HepG2 (cell line): ENCODE measurements around the gene S1PR3. TPM values are rescaled to one million over a fixed set of nuclear protein-coding genes. Genes with fewer than 3 reads are reported as not detected.

Experiments used
- ATAC-seq: fragments of 200-7000 bp; cut with Tn5 transposase; 3 replicates; pipeline ENCODE4 v1.9.1; 2020; ENCODE audit warnings: mild to moderate bottlenecking, moderate library complexity
- BruUV-seq: library from RNA; stranded (reverse); fragments of 400-500 nt; replicated peaks from 2 replicates; lab custom pipeline; 2021; lab: Mats Ljungman, UMichigan
- CTCF ChIA-PET: fragments of 300-600 bp; formaldehyde crosslinking; extraction: SDS; loops from one replicate; lab custom pipeline; 2021; ENCODE audit warnings: low total read pairs, inconsistent platforms, low intra/inter-chr PET ratio; lab: Yijun Ruan, JAX
- POLR2A ChIA-PET: fragments of 350-600 bp; sonication (Branson Sonifier 250); formaldehyde crosslinking; loops from one replicate; lab custom pipeline; 2020; ENCODE audit warnings: antibody characterized with exemption, inconsistent platforms; lab: Yijun Ruan, JAX
- DNase-seq: peaks from one replicate; pipeline ENCODE4 v3.0.0-alpha.2; 2015; ENCODE audit warnings: low spot score
- FAIRE-seq: peaks from 3 replicates; lab custom pipeline; 2011; peaks lifted over from hg19 to GRCh38; lab: Jason Lieb, UNC
- H2AFZ ChIP-seq: one replicate; pipeline ENCODE4 v1.6.1; 2011; ENCODE audit warnings: low read length, inconsistent platforms
- H3K27ac ChIP-seq: fragments of 300-600 bp; 3 replicates; pipeline ENCODE4 v1.8.0; 2011; ENCODE audit warnings: mixed run types, mild to moderate bottlenecking, mixed read lengths, low read length, inconsistent platforms; ENCODE audit not compliant: insufficient read depth; ENCODE audit errors: extremely low read length
- H3K27me3 ChIP-seq, 2 experiments: fragments of 200-600 bp in 1 of 2; 2 replicates in 1 of 2; 3 replicates in 1 of 2; pipeline versions ENCODE4 v1.6.0 to v1.8.0; 2011; ENCODE audit warnings: low read length in 2 of 2, mild to moderate bottlenecking in 2 of 2, moderate library complexity in 2 of 2, inconsistent platforms in 1 of 2; ENCODE audit not compliant: insufficient read depth in 2 of 2, control insufficient read depth in 1 of 2
- H3K36me3 ChIP-seq, 2 experiments: fragments of 200-600 bp in 1 of 2; replicated peaks in 1 of 2; 2 replicates in 1 of 2; 3 replicates in 1 of 2; pipeline versions ENCODE4 v1.5.1 to v1.8.0; 2011; ENCODE audit warnings: low read length in 2 of 2, inconsistent platforms in 1 of 2; ENCODE audit not compliant: insufficient read depth in 2 of 2, control insufficient read depth in 1 of 2
- H3K4me1 ChIP-seq: 2 replicates; pipeline ENCODE4 v1.5.1; 2012; ENCODE audit warnings: low read length, inconsistent platforms; ENCODE audit not compliant: insufficient read depth
- H3K4me2 ChIP-seq: 2 replicates; pipeline ENCODE4 v1.6.0; 2011; ENCODE audit warnings: low read depth, low read length, inconsistent platforms
- H3K4me3 ChIP-seq, 3 experiments: fragments of 200-600 bp in 1 of 3; sonication (generic), shearing (Covaris generic) in 1 of 3; replicated peaks in 1 of 3; 2 replicates each; pipeline ENCODE4 v1.5.1; 2011 to 2016; ENCODE audit warnings: low read length in 3 of 3, inconsistent platforms in 2 of 3, low read depth in 2 of 3, mild to moderate bottlenecking in 2 of 3, control low read depth in 1 of 3, mixed read lengths in 1 of 3; ENCODE audit not compliant: insufficient read depth in 1 of 3
- H3K79me2 ChIP-seq: one replicate; pipeline ENCODE4 v1.6.1; 2011; ENCODE audit warnings: low read length, inconsistent platforms; ENCODE audit not compliant: insufficient read depth
- H3K9ac ChIP-seq: 2 replicates; pipeline ENCODE4 v1.6.0; 2011; ENCODE audit warnings: mild to moderate bottlenecking, low read depth, low read length, inconsistent platforms; ENCODE audit not compliant: insufficient read depth
- H3K9me3 ChIP-seq: 2 replicates; pipeline ENCODE4 v1.5.1; 2012; ENCODE audit warnings: mild to moderate bottlenecking, low read length
- H4K20me1 ChIP-seq: 2 replicates; pipeline ENCODE4 v1.6.0; 2011; ENCODE audit warnings: inconsistent platforms, mild to moderate bottlenecking, low read length, moderate library complexity; ENCODE audit not compliant: insufficient read depth
- ARHGAP35 ChIP-seq: sonication (generic); formaldehyde crosslinking; IDR thresholded peaks from 2 replicates; pipeline ENCODE4 v1.9.0; 2022; ENCODE audit warnings: mild to moderate bottlenecking, inconsistent platforms, moderate library complexity, missing genetic modification reagents, borderline replicate concordance
- DNMT1 ChIP-seq: sonication (generic); formaldehyde crosslinking; IDR thresholded peaks from 2 replicates; pipeline ENCODE4 v1.5.1; 2020; ENCODE audit warnings: mild to moderate bottlenecking, missing genetic modification reagents
- FOXJ3 ChIP-seq: sonication (generic); formaldehyde crosslinking; IDR thresholded peaks from 2 replicates; pipeline ENCODE4 v1.4.0; 2020; ENCODE audit warnings: missing genetic modification reagents, mild to moderate bottlenecking, borderline replicate concordance
- MIER3 ChIP-seq: IDR thresholded peaks from 2 replicates; pipeline ENCODE4 v1.6.1; 2016; ENCODE audit warnings: missing compliant biosample characterization, borderline replicate concordance
- MTF2 ChIP-seq: sonication (generic); formaldehyde crosslinking; IDR thresholded peaks from 2 replicates; pipeline ENCODE4 v1.5.0; 2020; ENCODE audit warnings: missing genetic modification reagents, borderline replicate concordance
- UBTF ChIP-seq: sonication (generic); formaldehyde crosslinking; IDR thresholded peaks from 2 replicates; pipeline ENCODE4 v1.4.0; 2020; ENCODE audit warnings: mild to moderate bottlenecking, missing genetic modification reagents
- ZNF317 ChIP-seq: sonication (generic); formaldehyde crosslinking; IDR thresholded peaks from 2 replicates; pipeline ENCODE4 v1.5.0; 2020; ENCODE audit warnings: mild to moderate bottlenecking, missing genetic modification reagents
- ZNF329 ChIP-seq: sonication (generic); formaldehyde crosslinking; IDR thresholded peaks from 2 replicates; pipeline ENCODE4 v1.9.0; 2021; ENCODE audit warnings: low read depth, mild to moderate bottlenecking, missing genetic modification reagents
- ZNF503 ChIP-seq: sonication (generic); formaldehyde crosslinking; IDR thresholded peaks from 2 replicates; pipeline ENCODE4 v1.4.0; 2020; ENCODE audit warnings: missing genetic modification reagents
- ZNF615 ChIP-seq: sonication (generic); formaldehyde crosslinking; IDR thresholded peaks from 2 replicates; pipeline ENCODE4 v1.5.0; 2020; ENCODE audit warnings: mild to moderate bottlenecking, missing genetic modification reagents, borderline replicate concordance
- ZNF646 ChIP-seq: sonication (generic); formaldehyde crosslinking; IDR thresholded peaks from 2 replicates; pipeline ENCODE4 v1.9.0; 2021; ENCODE audit warnings: mild to moderate bottlenecking, missing genetic modification reagents
- ZNF670 ChIP-seq: sonication (generic); formaldehyde crosslinking; IDR thresholded peaks from 2 replicates; pipeline ENCODE4 v1.8.0; 2022; ENCODE audit warnings: mild to moderate bottlenecking, missing genetic modification reagents, borderline replicate concordance
- ZNF883 ChIP-seq: sonication (generic); formaldehyde crosslinking; IDR thresholded peaks from 2 replicates; pipeline ENCODE4 v1.5.1; 2020; ENCODE audit warnings: mild to moderate bottlenecking, missing genetic modification reagents; ENCODE audit errors: not compliant biosample characterization
- ZSCAN30 ChIP-seq: sonication (generic); formaldehyde crosslinking; IDR thresholded peaks from 2 replicates; pipeline ENCODE4 v1.5.0; 2020; ENCODE audit warnings: mild to moderate bottlenecking, missing genetic modification reagents
- WGBS: methylation state at CpG from one replicate; pipeline ENCODE4 v1.1.6; 2017; ENCODE audit warnings: low lambda C conversion rate; 5-methylcytosine and 5-hydroxymethylcytosine counted together
- in situ Hi-C: cut with HindIII; loops from 2 replicates; pipeline ENCODE4 v1.10.0; 2017; ENCODE audit warnings: low pct_unique_long_range_greater_than_20kb; ENCODE audit not compliant: extremely low pct_ligation_motif_present
- intact Hi-C: fragments of 100-400 bp; cut with micrococcal nuclease; formaldehyde crosslinking; loops from one replicate; pipeline ENCODE4 v1.10.0; 2022; ENCODE audit not compliant: unreplicated experiment
- polyA plus RNA-seq, 8 experiments: library from polyadenylated mRNA; depleted of rRNA in 3 of 8; stranded (reverse) in 7 of 8; unstranded in 1 of 8; fragments of >200 nt; fragmentation: Illumina TruSeq in 4 of 8; extraction: Trizol in 4 of 8; gene quantifications; 2 replicates each; pipeline versions ENCODE4 v1.2.1 to v1.2.3, GENCODE V29; 2011 to 2016; ENCODE audit warnings: low read depth in 4 of 8, missing spikeins in 1 of 8, mixed read lengths in 1 of 8; ENCODE audit not compliant: insufficient read depth in 1 of 8
- total RNA-seq, 5 experiments: library from RNA; depleted of rRNA; stranded (reverse); fragments of >200 nt; fragmentation: Illumina TruSeq; extraction: Trizol; gene quantifications; 2 replicates each; pipeline ENCODE4 v1.2.3, GENCODE V29; 2016; ENCODE audit warnings: low read depth in 1 of 5

S1PR3 gene
- total and polyA plus RNA-seq, 2 of the 13 experiments (the other 11 are each of a cell fraction or from before 2014, with no cell fraction given): 0.02 TPM; not detected in 1

GRCh38 chr9:89014153-89014552, 22.9 kb downstream of the S1PR3 start:
- H3K36me3 ChIP-seq: no peaks in the 10 kb centered on the region
- no peaks in the 10 kb centered on the region for H3K27me3 ChIP-seq
- no peak overlapping the region for H2AFZ ChIP-seq
- CTCF ChIA-PET: no interaction called here
- no peak for DNase-seq
- FAIRE-seq: no peak
- no peak overlapping the region for H3K27ac ChIP-seq
- no peak overlapping the region for H3K4me3 ChIP-seq
- intact Hi-C loops: no loop called here
- H3K79me2 ChIP-seq: no peaks in the 10 kb centered on the region
- 57% methylated on average over 7 of the region's 7 CpGs for WGBS
- H4K20me1 ChIP-seq: no peaks in the 10 kb centered on the region
- no peaks in the 10 kb centered on the region for H3K9me3 ChIP-seq
- POLR2A ChIA-PET: no interaction called here
- ATAC-seq: no peak
- in situ Hi-C loops: no loop called here
- no TSS peak for BruUV-seq
- H3K4me1 ChIP-seq: no peaks in the 10 kb centered on the region
- H3K4me2 ChIP-seq: no peak overlapping the region
- no peak overlapping the region for H3K9ac ChIP-seq
- TF ChIP-seq ZNF883 (CRISPR knock-in tag): no peak
- TF ChIP-seq ZNF646 (CRISPR knock-in tag): no peak
- TF ChIP-seq MIER3 (CRISPR knock-in tag): no peak
- no peak for TF ChIP-seq FOXJ3
- no peak for TF ChIP-seq ZNF615
- TF ChIP-seq ZNF503 (CRISPR knock-in tag): no peak
- no peak for TF ChIP-seq ZSCAN30 (CRISPR knock-in tag)
- TF ChIP-seq ZNF317 (CRISPR knock-in tag): no peak
- no peak for TF ChIP-seq UBTF
- TF ChIP-seq ZNF329 (CRISPR knock-in tag): no peak
- no peak for TF ChIP-seq ZNF670 (CRISPR knock-in tag)
- no peak for TF ChIP-seq MTF2 (CRISPR knock-in tag)
- no peak for TF ChIP-seq ARHGAP35 (CRISPR knock-in tag)
- no peak for TF ChIP-seq DNMT1
